HG03521 (cell line): ENCODE measurements around the gene METTL14.

Experiments
- ATAC-seq: cut with Tn5 transposase; IDR thresholded peaks from one replicate; pipeline ENCODE4 v1.9.1; 2021; ENCODE audit warnings: mild to moderate bottlenecking, moderate library complexity; ENCODE audit not compliant: unreplicated experiment

The METTL14 gene

DNA sequence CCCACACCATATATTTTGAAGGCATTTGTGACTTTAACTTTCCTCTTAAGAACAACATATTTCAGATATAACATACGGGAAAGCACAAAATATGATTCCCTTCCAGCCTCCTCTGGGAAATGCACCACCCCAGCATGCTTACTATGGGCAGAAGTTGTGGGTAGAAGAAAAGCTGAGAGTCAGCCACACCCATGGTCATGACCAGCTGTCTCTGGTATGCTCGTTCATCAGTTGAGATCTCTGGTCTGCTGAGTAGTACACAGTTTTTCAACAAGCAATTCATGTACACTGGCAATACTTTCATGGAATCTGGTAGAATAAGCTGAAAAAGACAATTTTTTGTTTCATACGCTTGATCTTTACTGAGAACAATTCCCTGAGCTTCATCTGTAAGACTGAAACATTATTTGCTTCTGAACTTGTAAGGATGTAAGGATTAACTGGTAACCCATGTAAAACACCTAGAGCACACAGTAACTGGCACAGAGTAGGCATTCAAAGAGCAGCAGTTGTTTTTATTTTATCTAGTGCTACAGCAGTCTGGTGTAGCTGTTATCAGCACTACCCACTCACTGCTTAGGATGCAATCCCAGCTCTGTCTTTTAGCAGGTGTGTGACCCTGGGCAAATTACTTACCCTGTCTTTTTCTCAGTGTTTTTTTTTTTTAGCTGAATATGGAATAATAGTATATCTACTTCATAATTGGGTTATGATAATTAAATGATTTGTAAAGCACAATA is 47.6 kb downstream of the METTL14 start:
- no peak for ATAC-seq

DNA sequence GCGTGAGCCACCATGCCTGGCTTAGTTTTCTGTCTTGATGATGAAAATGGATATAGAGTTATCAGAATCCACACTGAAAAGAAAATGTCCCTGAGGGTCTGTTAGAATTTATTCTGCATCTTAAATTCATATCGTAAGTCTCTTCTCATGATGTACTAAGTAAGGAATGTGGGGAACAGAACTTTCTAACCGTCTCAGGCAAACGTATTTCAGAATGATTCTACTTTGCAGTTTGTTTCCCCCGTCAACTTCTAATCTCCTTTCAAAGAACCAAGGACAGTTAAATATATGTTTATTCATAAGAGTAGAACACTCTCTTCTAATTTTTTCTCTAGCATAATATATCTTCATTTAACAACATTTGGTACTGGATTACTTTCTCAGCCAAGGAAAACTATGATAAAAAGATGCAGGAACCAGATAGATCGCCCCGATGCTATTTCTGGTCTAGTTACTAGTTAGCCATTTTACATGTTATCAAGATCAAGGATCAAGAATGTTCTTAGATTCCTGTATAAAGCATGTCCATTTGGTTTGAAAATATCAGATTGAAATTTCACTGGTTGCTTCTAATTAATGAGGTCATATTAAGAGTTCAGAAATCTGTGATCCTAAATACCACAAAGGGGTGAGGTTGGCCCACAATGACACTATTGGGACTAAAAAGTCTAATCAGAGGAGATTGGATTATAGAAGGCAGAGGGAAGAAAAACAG is 49.5 kb downstream of the METTL14 start:
- no peak for ATAC-seq

DNA sequence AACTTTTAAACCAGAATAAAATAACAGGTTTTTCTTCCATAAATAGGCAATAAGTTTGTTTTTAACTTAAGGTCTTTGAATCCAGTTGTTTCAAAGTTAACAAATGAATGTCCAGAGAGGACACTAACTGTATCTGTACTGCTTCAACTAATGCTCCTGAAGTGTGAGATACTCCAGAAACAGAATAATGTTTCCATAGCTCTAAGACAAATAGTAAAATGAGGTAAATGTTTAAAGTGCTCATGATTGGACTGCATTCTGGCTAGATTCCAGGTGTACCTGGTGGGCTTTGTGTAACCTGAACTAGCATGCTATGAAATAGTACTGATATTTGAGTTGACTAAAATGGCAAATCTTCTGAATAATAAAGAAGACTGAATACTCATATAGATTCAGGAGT is 51.7 kb downstream of the METTL14 start:
- no peak for ATAC-seq

DNA sequence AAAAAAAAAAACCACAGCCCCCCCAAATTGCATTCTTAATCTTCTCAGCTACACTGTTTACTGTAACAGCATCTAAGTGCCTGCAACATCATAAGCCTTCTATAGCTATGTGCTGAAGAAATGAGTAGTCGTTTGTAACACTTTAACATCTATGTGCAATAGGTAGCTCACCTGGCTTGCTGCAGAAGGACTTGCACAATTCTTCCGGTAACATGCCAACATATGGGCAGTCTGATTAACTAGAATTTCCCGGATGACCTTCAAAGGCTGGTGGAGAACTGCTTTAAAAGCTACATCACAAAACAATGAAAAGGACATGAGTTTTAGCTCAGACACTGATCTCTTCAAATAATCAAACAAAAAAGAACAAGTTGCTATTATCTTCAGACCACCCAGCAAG is 52.9 kb downstream of the METTL14 start:
- ATAC-seq: no peak

DNA sequence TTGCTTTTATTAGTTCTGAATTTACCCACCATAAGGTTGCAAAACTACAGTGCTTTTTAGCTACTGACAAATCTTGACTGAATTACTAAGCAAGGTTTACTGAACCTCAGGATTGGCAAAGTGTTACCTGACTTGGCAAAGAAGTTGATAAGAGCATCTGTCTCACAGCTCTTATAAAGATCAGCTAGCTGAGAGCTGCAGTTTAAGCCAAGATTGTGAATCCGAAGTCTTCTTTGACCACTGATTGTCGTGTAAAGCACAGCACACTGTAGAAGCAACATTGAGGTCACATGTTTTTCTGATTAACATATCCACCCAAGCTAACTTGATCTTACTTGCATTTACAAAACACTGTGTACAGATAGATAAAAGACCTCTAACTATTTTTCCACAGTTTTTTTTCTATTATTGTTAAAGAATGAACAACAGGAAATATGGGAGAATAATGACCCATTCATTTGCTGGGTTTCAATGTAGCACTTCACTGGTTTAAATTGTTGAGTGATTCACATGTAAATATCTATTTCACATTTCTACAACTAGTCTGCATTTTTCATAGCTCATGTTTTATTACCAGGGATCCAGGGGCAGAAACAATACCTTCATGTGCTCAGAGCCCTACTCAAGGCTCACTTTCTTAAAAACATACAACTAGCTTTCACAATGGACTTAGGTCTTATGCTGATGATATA is 54.0 kb downstream of the METTL14 start:
- ATAC-seq: no peak

DNA sequence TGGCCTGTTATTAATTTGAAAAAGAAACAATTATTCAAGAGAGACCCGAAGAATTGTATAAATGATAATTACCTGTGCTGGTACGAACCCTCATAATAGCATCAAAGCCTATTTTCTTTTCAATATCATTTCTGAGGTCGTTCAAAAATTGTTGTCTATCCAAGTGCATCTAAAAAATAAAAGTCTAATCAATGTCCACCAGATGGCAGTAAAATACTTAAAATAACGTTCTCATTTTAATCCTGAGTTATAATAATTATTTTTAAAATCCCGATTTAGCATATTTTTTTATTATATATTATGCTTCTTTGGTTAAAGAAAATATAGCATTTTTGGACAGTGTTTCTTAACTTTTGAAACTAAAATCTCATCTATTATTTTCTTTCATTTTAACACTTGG is 55.7 kb downstream of the METTL14 start:
- ATAC-seq: no peak

DNA sequence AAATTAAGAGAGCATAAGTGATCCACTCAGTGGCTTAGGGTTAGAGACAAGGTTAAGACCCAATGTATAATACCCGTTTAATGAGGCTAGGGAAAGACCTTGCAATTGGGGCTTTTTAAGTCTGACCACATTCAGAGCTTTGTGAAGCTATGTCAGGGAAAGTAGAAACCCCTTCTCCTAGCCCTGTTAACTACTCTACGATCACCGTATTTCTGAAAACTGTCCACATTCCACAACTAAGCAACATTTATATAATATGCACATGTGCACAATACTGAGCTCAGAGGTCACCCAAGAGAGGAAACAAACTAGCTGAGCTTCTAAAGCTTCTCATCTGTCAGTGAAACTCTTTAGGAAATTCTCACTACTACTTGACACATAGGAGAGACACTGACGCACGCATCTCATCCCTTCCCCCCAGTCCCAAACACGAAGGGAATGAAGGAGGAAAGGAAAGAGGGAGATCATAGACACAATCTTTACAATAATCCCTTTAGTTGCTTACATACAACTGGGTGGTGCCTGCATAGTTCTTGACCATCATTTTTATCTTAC is 56.2 kb downstream of the METTL14 start:
- no peak for ATAC-seq

DNA sequence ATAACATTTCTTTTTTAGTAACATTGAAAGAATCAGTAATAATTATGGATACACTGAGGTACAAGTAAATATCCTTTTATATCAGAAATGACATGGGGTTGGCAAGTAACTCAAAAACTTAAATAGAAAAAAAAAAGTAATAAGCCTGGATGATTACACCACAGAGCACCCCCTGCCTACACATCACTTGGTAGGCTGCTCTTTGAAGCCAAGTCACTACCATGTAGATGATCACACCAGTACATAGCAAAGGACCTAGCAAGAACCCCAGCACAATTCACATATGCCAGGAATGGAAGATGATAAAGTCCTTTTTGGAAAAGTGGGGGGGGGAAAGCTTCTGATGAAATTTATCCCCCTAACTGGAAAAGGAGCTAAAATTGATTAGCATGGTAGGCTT is 56.9 kb downstream of the METTL14 start:
- ATAC-seq: no peak

DNA sequence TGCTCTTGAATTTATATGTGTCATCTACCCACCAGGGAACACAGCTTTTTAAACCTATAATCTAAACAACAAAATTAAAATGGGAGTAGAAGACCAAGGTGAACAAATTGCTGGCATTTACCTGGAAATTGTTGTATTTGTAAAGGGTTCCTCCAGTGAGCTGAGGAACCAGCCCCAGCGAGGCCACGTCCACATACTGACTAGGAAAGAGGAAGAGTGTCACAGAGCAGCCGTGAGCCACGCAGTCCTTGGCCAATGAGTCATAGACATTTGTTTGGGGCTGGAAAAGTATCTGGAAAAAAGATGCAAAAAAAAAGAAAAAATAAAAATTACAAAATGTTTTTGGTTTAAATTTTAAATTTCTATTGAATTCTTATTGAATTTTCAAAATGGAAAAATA is 58.7 kb downstream of the METTL14 start:
- ATAC-seq: no peak

DNA sequence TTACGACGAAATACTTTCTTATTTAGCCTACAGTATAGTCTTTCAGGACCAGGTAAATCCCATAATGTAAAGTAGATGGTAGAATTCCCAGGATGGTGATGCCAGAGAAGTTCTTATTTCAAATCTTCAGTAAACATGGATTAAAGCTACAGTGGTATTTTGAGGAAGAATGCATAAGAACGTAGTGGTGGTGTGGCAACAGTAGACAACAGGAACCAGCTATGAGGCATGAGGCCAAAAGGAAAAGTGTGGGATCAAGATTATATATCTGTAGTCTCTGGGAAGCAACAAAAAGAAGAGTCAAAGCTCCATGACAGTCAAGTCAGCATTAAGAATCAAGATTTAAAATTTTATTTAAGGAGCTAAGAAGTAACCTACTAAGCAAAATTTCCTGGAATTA is 60.2 kb downstream of the METTL14 start:
- ATAC-seq: no peak

DNA sequence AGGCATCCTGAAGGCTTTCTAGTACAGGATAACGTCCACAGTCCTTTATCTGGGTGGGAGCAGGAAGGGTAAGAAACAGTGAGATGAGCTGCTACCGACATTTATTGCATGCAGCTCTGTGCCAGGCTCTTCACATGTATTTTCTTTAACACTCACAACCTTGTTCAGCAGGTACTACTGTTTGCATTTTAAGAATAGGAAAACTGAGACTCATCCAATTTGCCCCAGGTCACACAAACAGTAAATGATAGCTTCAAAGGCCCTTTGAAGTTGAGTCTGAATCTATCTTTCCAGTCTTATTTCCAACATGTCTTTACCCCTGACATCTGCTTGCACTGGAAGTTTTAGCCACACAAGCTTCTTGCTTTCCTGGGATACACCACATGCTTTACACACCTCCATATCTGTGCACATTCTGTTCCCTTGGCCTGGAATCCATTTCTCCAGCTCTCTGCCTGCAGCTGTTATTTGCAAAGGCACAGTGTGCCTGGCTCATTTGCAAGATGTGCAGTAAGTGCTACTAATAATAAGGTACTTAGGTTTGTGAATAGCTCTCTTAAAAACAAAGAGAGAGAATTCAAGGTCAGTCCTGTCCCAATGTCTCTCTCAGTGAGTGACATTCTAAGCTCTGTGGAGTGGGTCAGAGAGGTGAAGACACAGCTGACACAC is 61.2 kb downstream of the METTL14 start:
- no peak for ATAC-seq

DNA sequence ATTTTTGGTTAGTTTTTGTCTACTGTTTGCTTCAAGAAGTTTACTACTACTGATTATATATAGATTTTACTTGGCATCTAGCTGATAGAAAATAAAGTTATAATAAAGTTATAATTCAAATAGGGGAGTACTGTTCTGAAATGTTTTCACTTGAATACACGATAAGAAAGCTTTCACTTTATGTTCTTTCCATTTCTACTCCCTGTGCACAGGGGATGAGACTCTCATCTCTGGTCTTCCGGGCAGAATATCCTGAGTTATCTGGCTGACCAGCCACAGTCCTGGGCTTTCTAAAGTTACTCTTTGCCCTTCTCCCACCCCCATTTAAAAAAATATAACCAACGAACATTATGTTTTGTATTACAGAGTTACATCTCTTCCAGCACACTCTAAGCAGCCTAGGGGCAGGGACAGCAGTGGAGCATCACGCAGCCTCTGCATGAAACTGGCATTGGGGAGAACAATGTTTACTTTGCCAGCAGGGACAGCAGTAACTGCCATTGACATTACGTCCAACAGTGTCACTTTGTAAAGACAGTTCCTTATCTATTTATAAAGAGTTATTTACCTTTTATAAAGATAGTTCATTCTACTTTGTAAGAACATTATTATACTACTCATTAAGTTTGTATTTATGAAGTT is 64.3 kb downstream of the METTL14 start:
- ATAC-seq: no peak

DNA sequence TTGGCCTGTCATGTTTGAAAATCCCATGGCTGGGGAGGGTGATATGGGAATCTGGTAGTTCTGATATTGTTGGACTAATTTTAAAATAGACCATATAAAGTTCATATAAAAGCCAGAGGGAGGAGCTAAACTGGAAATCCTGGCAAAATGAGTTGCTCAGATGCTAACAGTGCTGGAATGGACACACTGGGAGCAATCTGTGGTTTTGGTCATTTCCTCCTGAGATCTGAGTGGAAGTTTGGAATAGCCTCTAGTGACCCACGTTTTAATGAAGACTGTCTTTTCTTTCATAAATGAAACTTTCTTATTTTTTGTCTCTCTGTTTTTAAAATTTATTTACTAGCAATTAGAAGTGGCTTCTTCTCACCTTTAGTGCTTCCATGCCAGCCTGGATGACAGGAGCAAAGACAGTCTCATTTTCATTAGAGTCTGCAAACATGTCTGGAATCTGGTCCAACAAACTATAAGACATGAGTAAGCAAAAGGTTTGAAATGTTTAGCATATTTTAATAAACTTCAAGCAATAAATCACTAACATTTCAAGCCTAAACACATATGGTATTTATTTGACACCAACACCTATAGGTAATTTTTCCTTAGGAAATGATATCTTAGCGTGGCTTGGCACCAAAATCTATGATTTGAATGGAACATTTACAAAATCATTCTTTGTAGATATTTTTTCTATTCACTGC is 66.6 kb downstream of the METTL14 start:
- ATAC-seq: no peak

DNA sequence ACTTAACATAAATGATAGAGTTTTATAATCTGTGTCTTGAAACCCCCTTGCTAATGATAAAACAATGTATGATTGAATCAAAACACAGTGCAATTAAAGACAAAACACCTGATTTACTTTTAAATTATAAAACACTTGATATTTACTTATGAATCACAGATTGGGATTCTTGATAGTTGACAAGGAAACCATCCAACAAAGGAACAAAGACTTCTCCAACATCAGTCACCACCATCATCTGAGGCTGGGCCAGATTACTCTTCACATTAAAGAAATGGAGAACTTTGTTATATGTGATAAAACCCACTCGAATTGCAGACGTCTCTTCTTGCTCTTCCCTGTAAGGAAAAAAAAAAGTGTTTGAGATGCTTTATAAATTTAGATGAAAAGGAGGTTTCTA is 67.4 kb downstream of the METTL14 start:
- no peak for ATAC-seq

DNA sequence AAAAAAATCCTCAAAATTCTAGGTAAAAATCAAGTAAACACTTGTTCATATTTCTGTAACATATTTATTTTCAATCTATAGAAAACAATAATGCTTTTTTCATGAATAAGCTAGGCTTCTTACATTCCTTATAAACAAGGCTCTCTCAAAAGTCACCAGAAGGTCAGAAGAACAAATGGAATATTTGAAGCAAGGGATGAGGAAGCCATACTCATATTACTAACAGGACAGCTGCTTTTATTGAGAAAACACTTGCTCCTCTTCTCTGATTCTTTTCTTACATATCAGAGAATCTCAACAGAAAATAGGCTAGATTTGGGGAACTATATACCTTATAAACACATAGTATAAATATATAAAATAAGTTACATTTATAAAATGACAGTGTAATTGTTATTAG is 67.9 kb downstream of the METTL14 start:
- ATAC-seq: no peak

DNA sequence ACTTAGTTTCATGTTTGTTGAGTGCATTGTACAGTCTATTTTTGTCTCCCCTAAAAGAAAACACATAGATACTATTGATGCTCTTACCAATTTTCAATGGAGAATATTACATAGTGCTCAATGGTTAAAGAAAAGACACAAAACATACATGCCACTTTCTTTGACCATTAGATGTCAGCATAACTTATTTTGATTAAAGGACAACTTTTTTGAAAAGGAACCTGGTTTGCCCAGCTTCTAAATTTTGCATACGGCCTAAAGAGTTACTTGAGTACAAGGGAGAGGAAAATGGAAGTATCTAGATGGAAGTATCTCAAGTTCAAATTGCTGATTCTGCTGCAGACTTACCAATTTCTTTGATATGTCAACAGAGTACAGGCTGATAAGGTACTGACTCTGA is 68.5 kb downstream of the METTL14 start:
- ATAC-seq: no peak

DNA sequence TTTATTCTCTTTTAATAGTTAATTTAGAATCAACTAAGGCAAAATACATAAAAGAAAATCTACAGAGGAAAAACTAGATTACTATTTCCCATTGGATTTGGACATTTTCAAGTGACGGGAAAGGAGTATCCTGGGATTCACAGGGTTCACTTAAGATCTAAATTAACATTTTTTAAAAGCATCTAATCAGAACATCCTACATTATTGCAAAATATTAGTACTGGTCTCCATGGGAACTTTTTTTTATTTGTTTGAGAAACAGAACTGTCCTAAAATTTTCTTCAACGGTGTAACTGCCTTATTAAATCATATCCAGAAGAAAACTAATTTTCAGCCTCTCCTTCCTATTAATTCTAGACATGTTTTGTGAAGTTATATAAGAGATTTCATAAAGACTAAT is 69.7 kb downstream of the METTL14 start:
- ATAC-seq: no peak

DNA sequence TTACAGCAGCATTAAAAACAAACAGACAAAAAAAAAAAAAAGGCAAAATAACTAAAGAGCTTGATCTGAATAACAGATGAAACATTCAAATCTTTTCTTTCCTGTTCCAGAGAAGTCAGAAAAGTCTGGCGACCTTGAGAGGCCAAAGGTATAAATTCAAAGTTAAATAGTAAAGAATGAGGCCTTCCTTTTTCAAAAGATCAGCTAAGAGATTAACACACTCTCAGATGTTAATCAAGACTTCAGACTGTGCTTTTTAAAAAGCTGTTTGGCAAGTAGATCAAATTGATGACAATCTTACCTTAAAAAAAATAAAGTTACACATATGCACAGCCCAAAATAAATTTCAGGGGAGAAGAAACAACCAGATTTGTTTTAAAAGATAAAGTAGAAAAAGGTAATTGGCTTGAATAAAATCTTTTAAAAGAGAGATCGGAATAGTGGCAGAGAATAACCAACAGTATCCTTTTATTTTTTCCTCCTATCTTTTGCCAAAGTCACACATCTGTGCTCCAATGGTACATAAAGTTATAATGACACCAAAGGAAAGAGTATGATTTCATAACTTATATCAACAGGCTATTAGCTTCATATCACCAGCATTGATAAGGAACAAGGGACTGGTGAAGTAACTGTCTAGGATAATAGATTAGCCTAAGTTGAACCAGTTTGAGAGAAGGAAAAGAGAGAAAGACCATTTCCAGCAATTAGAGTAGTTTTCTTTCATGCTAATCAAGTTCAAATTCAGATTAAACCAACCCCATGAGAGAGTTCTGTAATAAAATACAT is 70.4 kb downstream of the METTL14 start:
- ATAC-seq: no peak

DNA sequence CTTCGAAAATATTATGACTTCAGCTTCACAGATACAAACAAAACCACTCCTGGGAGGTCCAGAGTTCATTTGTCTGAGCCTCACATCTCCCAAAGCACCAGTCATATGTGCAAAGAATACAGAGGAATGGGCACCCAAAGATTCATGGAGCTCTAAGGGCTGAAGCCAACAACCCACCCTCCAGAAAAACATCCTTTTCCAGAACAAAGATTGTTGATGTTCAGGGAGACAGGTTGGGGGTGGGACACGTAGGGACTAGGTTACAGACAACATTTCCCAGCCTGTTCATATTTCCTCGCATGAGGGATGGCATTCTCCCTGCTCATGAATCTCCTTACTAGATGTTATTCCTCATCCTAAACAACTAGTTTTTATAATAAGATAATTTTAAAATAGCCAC is 71.2 kb downstream of the METTL14 start:
- ATAC-seq: no peak
